Measurements from ENCODE around the gene PRRT2. TPM values are rescaled to one million over a fixed set of nuclear protein-coding genes. Genes with fewer than 3 reads are reported as not detected.

The PRRT2 gene
- total RNA-seq: 1 to 10 TPM in 8 of 10 donors, under 1 TPM in 2; 0.74 to 2.4 (median 1.1) TPM
- 1 to 10 TPM in 1 of 2 donors, under 1 TPM in 1; 0.62 to 6.3 TPM for polyA plus RNA-seq
- long read RNA-seq, donor 1: 0 reads
- long read RNA-seq, donor 2: 0 reads
- long read RNA-seq, donor 3: 0 reads

DNA sequence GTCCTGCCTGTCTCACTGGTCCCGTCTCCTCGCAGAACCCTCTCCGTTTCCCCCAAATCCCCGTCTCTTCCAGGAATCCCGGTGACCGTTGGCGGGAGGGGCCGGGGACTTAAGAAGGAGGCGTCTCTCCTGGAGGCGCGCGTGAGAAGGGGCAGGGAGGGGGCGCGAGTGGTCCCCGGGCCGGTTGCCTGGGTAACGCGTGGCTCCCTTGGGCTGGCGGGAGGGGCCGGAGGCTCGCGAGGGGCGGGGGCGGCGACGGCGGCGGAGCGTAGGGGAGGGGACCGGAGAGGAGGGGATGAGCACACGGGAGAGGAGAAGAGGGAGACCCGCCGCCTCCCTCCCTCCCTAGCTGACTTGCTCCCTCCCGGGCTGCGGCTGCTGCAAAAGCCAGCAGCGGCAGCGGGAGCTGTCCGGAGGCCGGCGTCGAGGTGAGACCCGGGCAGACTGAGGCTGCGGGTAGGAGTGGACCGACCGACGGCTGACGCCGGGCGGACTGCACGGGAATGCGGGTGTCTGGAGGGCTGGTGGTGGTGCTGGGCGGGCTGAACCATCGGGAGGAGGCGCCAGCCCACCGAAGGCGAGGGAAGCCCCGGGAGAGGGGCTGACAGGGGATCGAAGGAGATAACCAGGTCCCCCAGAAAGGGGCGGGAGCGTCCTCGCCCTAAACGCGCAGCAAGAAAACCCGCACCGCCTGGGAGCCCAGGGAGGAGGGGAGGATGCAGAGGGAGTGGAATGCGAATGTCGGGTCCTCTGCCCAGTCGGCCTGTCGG lies at the start of gene PRRT2:
Gene PRRT2 (plus strand): TSS at position 298 of the 770 bp plus-strand sequence. CDS start 862 bp downstream, outside the sequence.
- peaks cover 32 to 86% (median 76%) of the 10 kb centered on the region in 9 donors for H3K4me1 ChIP-seq

GRCh38 chr16:29763326-29763725 lies 48.7 kb upstream of the PRRT2 start:
- WGBS, 2 donors: 64 to 68% methylated on average over 6 of the region's 6 CpGs
- Histone ChIP-seq H3K4me3 (no peak overlapping the region), H3K36me3 (no peaks in the 10 kb centered on the region), H3K27ac (no peak overlapping the region), H3K4me1 (no peaks in the 10 kb centered on the region), H3K9me3 (no peaks in the 10 kb centered on the region), H3K27me3 (peaks cover 0 to 11% (median 0%) of the 10 kb centered on the region in 7 donors)
- DNase-seq (no peak), ATAC-seq (no peak)
- TF ChIP-seq CTCF (IDR thresholded peaks at IDR 0.05): no peak
- intact Hi-C loops (cut with DNase I): no loop called here

More for the DNA sequence above, at the start of gene PRRT2:
- Histone ChIP-seq H3K9me3 (no peaks in the 10 kb centered on the region), H3K27me3 (peaks cover 0 to 16% (median 0%) of the 10 kb centered on the region in 7 donors), H3K27ac (peak within 1 kb of the TSS; percentile 86 to 97 (median 91)), H3K36me3 (peaks cover 0 to 22% (median 14%) of the 10 kb centered on the region in 9 donors), H3K4me3 (peak within 1 kb of the TSS; percentile 36 to 73 (median 64))
- DNase-seq: peak; percentile 68 to 77
- intact Hi-C loops (cut with DNase I): loop anchor here in 5 of 10 donors (5.0 to 10.0 kb wide), 5 partner anchors 35 to 843 kb away; partner anchors contain the start of genes FBRS (in 1 of the 5), HIRIP3 (in 1 of the 5), INO80E (in 1 of the 5) and PRR14 (in 1 of the 5)
- no peak for TF ChIP-seq CTCF (IDR thresholded peaks at IDR 0.05)
- 3 to 4% methylated on average over 64 to 69 of the region's 69 CpGs for WGBS, 2 donors
- ATAC-seq: peak in 3 of 8 donors; percentile 1 to 5 (median 3)

GRCh38 chr16:29765167-29766032 lies 46.6 kb upstream of the PRRT2 start:
- Histone ChIP-seq H3K36me3 (no peaks in the 10 kb centered on the region), H3K4me3 (no peak overlapping the region), H3K27me3 (peaks cover 0 to 11% (median 0%) of the 10 kb centered on the region in 7 donors), H3K27ac (no peak overlapping the region), H3K4me1 (no peaks in the 10 kb centered on the region), H3K9me3 (no peaks in the 10 kb centered on the region)
- 61 to 70% methylated on average over 15 of the region's 15 CpGs for WGBS, 2 donors
- no peak for TF ChIP-seq CTCF (IDR thresholded peaks at IDR 0.05)
- intact Hi-C loops (cut with DNase I): no loop called here
- DNase-seq (no peak), ATAC-seq (peak in 2 of 8 donors; percentile 65 to 71)

DNA sequence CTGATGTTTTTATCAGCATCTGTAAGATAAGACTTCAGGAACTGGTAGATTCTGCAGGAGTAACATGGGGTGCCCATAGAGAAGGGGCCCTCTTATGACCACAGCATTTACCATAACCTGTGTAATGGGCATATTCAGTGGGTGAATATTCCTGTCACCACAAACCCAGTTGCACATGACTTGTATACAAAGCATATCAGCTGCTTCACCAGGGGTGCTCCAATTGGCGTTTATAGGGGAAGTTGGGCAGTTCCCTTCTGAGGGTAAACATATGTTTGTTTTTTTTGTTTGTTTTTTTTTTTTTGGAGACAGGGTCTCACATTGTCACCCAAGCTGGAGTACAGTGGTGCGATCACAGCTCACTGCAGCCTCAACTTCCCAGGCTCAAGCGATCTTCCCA lies 45.4 kb upstream of the PRRT2 start:
- peaks cover 0 to 9% (median 0%) of the 10 kb centered on the region in 7 donors for H3K27me3 ChIP-seq
- ATAC-seq (no peak), DNase-seq (no peak)
- WGBS, 2 donors: 89 to 90% methylated on average over 3 of the region's 3 CpGs
- no peak for TF ChIP-seq CTCF (IDR thresholded peaks at IDR 0.05)
- no peaks in the 10 kb centered on the region for H3K36me3 ChIP-seq
- H3K4me3 ChIP-seq: no peak overlapping the region
- H3K4me1 ChIP-seq: no peaks in the 10 kb centered on the region
- H3K27ac ChIP-seq: no peak overlapping the region
- intact Hi-C loops (cut with DNase I): no loop called here
- no peaks in the 10 kb centered on the region for H3K9me3 ChIP-seq
